Coronary artery (tissue), 2 donors: ENCODE measurements around the gene PCDHA7.

Experiments used
- DNase-seq: peaks from one replicate; pipeline ENCODE4 v3.0.0-alpha.2; 2017; ENCODE audit warnings: low spot score
- H3K27ac ChIP-seq, 2 donors: fragments of 200-600 bp; sonication (generic); one replicate each; pipeline ENCODE4 v1.5.1; 2016 to 2019
- H3K4me3 ChIP-seq: fragments of 200-600 bp; sonication (generic); 2 replicates; pipeline ENCODE4 v1.5.1; 2016; ENCODE audit warnings: mild to moderate bottlenecking, moderate library complexity
- TF ChIP-seq, protein P1 (sequence below): fragments of 200-600 bp; sonication (generic); IDR thresholded peaks from one replicate; pipeline ENCODE4 v1.5.1; 2019; ENCODE audit warnings: antibody characterized with exemption

PCDHA7 gene

GRCh38 chr5:140857177-140857986, 23.3 kb downstream of the PCDHA7 start:
- Histone ChIP-seq H3K27ac (no peak overlapping the region), H3K4me3 (no peak overlapping the region)
- TF ChIP-seq, protein P1, sequence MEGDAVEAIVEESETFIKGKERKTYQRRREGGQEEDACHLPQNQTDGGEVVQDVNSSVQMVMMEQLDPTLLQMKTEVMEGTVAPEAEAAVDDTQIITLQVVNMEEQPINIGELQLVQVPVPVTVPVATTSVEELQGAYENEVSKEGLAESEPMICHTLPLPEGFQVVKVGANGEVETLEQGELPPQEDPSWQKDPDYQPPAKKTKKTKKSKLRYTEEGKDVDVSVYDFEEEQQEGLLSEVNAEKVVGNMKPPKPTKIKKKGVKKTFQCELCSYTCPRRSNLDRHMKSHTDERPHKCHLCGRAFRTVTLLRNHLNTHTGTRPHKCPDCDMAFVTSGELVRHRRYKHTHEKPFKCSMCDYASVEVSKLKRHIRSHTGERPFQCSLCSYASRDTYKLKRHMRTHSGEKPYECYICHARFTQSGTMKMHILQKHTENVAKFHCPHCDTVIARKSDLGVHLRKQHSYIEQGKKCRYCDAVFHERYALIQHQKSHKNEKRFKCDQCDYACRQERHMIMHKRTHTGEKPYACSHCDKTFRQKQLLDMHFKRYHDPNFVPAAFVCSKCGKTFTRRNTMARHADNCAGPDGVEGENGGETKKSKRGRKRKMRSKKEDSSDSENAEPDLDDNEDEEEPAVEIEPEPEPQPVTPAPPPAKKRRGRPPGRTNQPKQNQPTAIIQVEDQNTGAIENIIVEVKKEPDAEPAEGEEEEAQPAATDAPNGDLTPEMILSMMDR = no peak
- no peak for DNase-seq

GRCh38 chr5:140857987-140858240, 23.8 kb downstream of the PCDHA7 start:
- H3K4me3 ChIP-seq = no peak overlapping the region
- H3K27ac ChIP-seq = no peak overlapping the region
- TF ChIP-seq, protein P1 = no peak
- no peak for DNase-seq

DNA sequence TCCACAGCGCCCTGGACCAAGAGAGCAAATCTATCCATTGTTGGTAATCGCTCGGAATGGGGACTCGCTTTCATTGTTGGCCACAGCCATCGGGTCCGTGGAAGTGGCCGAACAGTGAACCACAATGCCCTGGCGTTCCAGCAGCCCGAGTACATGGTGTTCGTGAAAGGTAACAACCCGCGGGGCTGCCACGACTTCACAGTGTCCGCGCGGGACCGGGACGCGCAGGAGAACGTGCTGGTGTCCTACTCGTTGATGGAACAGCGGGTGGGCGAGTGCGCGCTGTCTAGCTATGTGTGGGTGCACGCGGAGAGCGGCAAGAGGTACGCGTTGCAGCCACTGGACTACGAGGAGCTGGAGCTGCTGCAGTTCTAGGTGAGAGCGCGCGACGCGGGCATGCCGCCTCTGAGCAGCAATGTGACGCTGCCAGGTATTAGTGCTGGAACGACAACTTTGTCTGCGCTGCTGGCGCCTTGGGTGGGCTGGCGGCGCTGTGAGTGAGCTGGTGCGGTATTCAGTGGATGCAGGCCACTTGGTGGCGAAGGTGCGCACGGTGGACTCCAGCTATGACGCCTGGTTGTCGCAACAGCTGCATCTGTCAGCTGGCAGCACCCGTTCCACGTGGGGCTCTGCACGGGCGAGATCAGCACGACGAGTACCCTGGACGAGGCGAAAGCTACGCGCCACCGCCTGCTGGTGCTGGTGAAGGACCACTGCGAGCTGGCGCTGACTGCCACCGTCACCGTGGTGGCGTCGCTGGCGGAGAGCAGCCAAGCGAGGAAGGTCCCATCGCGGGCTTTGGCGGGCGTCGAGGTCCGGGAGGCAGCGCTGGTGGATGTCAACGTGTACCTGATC, 28.6 kb downstream of the PCDHA7 start:
- TF ChIP-seq, protein P1 = no peak
- no peak overlapping the region for H3K27ac ChIP-seq
- no peak for DNase-seq
- H3K4me3 ChIP-seq = no peak overlapping the region

DNA sequence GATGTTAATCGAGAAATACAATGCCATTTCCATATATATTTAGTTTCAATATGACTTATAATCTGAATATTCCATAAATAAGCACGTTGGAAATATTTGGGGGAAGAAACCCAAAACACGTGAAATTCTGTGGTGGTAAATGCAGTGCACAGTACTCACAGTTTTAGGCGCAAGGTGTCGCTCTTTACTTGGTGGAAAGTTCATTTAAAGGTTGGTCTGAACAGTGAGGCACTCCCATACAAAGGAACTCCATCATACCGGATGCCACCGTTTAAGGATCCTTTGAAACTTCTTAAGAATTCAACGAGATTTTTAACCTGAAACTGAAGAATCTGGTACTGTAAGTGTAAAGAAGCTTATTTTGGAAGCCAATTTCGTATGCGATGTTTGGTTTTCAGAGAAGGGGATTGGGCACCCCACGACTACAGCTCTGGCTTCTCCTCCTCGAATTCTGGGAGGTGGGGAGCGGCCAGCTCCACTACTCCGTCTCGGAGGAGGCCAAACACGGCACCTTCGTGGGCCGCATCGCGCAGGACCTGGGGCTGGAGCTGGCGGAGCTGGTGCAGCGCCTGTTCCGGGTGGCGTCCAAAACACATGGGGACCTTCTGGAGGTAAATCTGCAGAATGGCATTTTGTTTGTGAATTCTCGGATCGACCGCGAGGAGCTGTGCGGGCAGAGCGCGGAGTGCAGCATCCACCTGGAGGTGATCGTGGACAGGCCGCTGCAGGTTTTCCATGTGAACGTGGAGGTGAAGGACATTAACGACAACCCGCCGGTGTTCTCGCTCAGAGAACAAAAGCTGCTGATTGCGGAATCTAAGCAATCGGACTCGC, 34.9 kb downstream of the PCDHA7 start, which contains the start of gene PCDHA11:
PCDHA11 (plus strand) TSS at position 237 of the 834 bp plus-strand sequence; CDS start at position 384, 147 bp downstream.
- H3K4me3 ChIP-seq = peak within 1 kb of the TSS; percentile 27
- H3K27ac ChIP-seq = no peak within 1 kb of the TSS
- TF ChIP-seq, protein P1 = no peak
- no peak for DNase-seq

DNA sequence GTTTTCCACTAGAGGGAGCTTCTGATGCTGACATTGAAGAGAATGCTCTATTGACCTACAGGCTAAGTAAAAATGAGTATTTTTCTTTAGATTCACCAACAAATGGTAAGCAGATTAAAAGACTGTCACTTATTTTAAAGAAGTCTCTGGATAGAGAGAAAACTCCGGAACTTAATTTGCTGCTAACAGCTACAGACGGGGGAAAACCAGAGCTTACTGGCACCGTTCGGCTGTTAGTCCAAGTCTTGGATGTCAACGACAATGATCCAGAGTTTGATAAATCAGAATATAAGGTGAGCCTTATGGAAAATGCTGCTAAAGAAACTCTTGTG, 35.5 kb downstream of the PCDHA7 start:
- TF ChIP-seq, protein P1 = no peak
- Histone ChIP-seq H3K4me3 (peak overlapping the region; percentile 27), H3K27ac (no peak overlapping the region)
- no peak for DNase-seq

DNA sequence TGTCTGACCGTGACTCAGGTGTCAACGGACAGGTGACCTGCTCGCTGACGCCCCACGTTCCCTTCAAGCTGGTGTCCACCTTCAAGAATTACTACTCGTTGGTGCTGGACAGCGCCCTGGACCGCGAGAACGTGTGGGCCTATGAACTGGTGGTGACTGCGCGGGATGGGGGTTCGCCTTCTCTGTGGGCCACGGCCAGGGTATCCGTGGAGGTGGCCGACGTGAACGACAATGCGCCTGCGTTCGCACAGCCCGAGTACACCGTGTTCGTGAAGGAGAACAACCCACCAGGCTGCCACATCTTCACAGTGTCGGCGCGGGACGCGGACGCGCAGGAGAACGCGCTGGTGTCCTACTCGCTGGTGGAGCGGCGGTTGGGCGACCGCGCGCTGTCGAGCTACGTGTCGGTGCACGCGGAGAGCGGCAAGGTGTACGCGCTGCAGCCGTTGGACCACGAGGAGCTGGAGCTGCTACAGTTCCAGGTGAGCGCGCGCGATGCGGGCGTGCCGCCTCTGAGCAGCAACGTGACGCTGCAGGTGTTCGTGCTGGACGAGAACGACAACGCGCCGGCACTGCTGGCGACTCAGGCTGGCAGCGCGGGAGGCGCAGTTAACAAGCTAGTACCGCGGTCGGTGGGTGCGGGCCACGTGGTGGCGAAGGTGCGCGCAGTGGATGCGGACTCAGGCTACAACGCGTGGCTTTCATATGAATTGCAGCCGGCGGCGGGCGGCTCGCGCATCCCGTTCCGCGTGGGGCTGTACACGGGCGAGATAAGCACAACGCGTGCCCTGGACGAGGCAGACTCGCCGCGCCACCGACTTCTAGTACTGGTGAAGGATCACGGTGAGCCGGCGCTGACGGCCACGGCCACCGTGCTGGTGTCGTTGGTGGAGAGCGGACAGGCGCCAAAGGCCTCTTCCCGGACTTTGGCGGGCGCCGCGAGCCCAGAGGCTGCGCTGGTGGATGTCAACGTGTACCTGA, 36.4 kb downstream of the PCDHA7 start:
- no peak for DNase-seq
- H3K27ac ChIP-seq = no peak overlapping the region
- TF ChIP-seq, protein P1 = no peak
- H3K4me3 ChIP-seq = no peak overlapping the region
